Sigmoid colon (tissue), 3 donors: ENCODE measurements around the gene TPRKB.

Experiments used
- CTCF ChIP-seq, 4 experiments: fragments of 450-650 bp in 3 of 4; fragments of 200-600 bp in 1 of 4; IDR thresholded peaks; one replicate each; pipeline ENCODE4 v1.5.1; 2016 to 2019; ENCODE audit warnings: antibody characterized with exemption in 4 of 4, mild to moderate bottlenecking in 3 of 4, moderate library complexity in 2 of 4
- POLR2A ChIP-seq, 2 donors: fragments of 450-650 bp; IDR thresholded peaks; one replicate each; pipeline ENCODE4 v1.6.1; 2016; ENCODE audit warnings: antibody characterized with exemption in 2 of 2, mild to moderate bottlenecking in 2 of 2, moderate library complexity in 2 of 2

- TF ChIP-seq POLR2A (IDR thresholded peaks at IDR 0.05) (no peak), CTCF (IDR thresholded peaks at IDR 0.05) (no peak)
Measured at GRCh38 chr2:73749314-73749713, 12.2 kb upstream of the TPRKB start.
